HG02973 (cell line): ENCODE measurements around the gene SESTD1.

Experiments used
- ATAC-seq: cut with Tn5 transposase; IDR thresholded peaks from one replicate; pipeline ENCODE4 v1.9.1; 2021; ENCODE audit warnings: moderate library complexity; ENCODE audit not compliant: unreplicated experiment

The SESTD1 gene

DNA sequence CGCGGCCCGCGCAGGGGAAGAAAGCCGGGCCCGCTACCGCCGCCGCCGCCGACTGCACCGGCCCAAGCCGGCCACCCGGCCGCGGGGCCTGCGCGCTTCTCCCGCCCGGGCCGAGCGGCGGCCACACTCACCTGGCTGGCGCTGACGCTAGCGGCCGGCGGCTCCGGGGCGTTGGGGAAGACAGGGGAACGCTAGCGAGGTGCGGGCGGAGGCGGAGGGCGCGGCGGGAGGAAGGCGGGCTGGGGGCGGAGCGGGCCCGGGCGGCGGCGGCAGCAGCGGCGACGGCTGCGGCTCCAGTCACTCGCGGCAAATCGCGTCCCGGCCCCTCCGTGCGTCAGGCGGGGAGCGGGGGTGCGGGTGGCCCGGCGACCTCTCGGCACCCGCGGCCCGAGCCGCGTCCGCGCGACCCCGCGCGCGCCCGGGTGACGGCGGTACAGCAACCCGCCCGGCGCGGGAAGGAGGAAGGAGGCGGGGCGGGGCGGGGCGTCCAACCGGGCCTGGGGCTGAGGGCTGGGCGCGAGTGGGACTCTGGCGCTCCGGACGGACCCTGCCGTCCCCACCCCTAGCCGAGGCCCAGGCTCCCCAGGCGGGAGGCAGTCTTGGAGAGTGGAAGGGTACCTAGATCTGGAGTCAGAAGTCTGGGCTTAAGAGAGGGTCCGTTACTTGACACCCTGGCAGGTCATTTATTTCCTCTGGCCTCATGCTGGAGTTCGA is at the start of gene SESTD1:
TSS of gene SESTD1 (minus strand) at position 465 of the 714 bp plus-strand sequence. CDS start 72,991 bp downstream, outside the sequence.
- ATAC-seq, result peak; percentile 55

- no peak for ATAC-seq
Measured at GRCh38 chr2:179313057-179313456, 48.4 kb upstream of the SESTD1 start.

- ATAC-seq, result no peak
Measured at GRCh38 chr2:179311101-179311500, 46.5 kb upstream of the SESTD1 start.

DNA sequence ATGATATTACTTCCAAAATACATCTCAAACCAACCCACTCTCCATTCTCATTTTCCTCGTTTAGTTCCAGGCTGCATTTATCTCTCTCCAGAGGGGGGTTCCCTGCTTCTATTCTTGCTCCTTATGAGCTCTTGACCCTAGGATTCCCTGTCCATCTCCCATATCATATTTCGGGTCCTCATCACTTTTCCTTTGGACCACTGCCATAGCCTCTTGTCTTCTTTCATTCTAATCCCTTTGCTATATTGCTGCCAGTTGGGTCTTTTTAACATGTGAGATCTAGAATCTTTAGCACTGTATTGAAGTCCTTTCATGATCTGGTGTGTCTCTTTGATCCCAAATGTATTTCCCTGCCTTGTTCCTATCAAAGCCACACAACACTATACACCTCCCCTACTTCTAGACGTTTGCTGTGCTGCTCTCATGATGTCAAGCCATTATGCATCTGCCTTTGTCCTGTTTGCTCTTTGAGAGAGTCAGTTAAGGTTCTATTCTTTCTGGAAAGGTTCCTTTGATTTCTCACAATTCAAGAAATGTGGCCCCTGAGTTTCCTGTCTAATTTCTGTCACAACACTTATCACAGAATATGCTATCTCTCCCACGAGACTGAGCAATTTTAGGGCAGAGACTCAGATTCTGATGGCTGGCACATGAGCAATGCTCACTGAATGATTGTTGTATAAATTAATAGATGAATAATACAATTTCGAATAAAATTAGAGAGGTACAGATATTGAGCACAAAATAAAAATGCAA is 43.2 kb upstream of the SESTD1 start:
- no peak for ATAC-seq

DNA sequence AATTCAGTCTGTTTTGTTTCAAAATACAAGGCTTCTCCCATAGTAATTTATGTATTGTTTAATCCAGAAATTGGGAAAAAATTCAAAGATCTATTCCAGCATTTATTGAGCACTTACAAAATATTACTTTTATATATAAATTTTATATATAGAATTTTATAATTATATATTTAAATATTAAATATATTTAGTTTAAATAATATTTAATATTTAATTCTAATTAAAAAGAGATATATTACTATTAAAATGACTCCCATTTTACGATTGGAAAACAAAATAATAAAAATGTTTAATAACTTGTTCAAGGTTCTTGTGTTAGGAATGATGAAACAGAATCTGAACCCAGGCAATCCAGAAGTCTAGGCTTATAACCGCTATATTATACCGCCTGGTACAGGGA is 40.5 kb upstream of the SESTD1 start:
- ATAC-seq, result no peak

DNA sequence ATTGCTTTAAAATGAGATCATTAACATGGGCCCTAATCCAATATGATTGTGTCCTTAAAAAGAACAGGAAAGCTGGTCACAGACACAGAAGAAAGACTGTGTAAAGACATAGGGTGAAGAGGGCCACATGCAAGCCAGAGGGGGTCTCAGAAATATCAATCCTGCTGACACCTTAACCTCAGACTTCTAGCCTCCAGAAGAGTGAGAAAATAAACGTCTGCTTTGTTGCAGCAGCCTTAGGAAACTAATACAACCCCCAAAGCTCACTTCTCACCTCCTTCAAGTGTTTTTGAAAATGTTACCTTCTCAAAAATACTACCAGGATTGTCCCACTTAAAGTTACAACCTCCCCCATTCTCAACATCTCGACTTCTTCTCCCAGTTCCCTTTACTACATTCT is 39.8 kb upstream of the SESTD1 start:
- ATAC-seq, result no peak

GRCh38 chr2:179302764-179303571 is 38.3 kb upstream of the SESTD1 start:
- ATAC-seq, result no peak

GRCh38 chr2:179302149-179302548 is 37.5 kb upstream of the SESTD1 start:
- ATAC-seq, result no peak

GRCh38 chr2:179298666-179299065 is 34.0 kb upstream of the SESTD1 start:
- no peak for ATAC-seq

DNA sequence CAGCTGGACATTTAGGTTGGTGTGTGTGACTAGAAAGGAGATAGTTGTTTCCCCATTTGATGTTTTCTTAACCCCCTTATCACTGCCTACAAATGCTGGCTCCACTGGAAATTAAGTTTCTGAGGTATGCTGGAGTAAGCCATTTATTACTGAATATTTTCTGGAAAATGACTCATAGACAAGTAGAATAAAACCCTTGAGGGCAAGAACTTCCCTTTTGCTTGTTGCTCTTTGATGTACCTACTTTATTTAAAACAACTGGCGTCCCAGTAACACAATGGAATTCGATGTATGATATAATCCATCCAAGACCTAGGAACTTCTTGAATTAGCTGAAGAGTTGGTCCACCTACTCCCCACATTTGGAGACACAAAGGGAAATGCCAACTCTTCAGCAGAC is 33.3 kb upstream of the SESTD1 start:
- no peak for ATAC-seq

- ATAC-seq, result no peak
Measured at GRCh38 chr2:179290329-179290728, 25.7 kb upstream of the SESTD1 start.

GRCh38 chr2:179285060-179285459 is 20.4 kb upstream of the SESTD1 start:
- ATAC-seq, result no peak

- no peak for ATAC-seq
Measured at GRCh38 chr2:179277429-179278196, 13.0 kb upstream of the SESTD1 start.

GRCh38 chr2:179275253-179276012 is 10.8 kb upstream of the SESTD1 start:
- no peak for ATAC-seq

GRCh38 chr2:179274749-179275148 is 10.1 kb upstream of the SESTD1 start:
- peak; percentile 95 for ATAC-seq

DNA sequence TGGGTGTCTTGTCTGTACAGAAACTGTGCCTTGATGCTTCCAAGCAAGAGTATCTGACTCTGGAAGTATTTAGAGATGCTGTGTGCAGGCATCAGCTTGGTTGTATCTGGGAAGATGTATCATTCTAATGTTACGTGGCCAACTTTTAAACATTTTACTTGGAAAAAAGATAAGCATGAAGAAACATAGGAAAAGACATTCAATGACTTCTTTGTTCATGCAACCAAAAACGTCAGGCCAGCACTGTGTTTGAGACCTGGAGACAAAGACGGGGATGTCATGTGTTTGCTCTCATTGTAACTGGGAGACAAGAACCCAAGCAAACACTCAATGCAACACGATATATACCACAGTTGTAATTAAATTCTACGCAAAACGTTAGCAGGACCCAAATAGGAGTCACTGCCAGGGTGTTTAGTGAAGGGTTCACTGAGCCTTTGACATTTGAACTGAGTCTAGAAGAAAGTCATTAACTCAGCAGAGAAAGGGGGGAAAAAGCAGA is 8.9 kb upstream of the SESTD1 start:
- no peak for ATAC-seq

DNA sequence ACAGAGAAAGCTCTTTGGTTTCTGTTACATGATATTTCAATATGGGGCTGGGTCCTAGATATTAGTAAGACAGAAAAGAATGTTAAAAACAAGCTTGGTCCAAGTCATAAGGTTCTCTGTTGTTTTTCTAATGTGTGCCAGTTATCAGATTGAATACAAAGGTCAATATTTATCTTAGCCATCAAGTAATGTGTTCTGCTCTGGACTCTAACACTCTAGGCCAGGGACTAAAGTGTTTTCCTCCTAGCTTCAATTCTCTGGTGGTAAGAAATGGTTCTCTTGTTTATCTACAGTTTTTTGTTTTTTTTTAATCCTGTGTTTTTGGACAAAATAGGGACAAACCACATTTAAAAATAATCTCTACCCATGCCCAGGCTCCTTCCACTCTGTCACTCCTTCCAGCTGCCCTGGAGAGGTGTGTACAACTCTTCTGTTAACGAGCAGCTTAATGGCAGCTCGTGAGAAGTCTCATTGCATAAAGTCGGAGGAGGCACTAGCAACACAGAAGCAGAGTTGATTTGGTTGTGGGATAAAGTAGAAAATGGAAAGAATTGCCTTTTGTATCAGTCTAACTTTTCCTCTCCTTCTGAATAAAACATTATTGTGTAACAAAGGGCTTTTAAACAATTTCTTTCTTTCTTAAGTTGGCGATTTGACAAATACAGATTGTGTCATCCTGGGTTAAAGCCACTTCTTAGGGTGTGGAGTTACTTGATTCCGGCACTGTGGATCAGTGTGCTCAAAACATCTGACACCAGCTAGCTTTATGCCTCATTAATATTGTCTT is 8.0 kb upstream of the SESTD1 start:
- ATAC-seq, result no peak

DNA sequence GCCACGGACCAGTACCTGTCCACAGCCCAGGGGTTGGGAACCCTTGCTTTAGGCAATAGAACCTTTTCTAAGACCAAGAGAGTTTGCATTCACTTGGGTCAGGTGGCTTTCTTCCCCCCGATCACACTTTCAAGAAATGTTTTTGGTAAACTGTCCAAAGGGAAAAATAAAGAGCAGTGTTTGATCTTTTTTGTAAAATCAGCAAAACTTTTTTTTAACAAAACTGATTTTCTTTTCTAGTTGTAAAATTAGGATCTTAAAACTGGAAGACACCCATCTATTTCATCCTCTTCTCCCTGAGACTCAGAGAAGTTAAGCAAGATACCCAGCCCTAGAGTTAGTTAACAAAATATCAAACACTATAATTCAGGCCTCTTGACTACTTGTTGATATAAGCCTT is 6.1 kb upstream of the SESTD1 start:
- no peak for ATAC-seq

GRCh38 chr2:179268277-179268925 is 3.8 kb upstream of the SESTD1 start:
- peak; percentile 61 for ATAC-seq
